Measurements from ENCODE around the gene WFS1.

The WFS1 gene

DNA sequence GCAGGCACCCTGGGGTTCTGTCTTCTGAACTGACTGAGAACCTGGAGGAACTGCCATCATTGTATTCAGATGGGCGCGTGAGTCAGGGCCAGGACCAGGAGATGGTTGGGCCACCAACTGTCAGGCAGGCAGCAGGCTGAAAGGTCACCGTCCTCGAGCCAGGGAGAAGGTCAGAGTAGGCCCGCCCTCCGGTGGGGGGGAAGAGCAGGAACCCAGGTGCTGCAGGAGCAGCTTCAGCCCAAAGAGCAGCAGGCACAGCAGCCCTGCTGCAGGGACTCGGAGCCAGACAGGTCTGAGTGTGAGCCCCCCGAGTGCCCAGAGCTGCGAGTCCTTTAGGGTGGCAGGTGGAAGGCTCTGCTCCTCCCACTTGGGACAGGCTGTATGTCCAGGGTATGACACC is 26.4 kb downstream of the WFS1 start:
- H3K4me3 ChIP-seq (ENCODE audit: low read depth, low read length), result no peak overlapping the region
- ChIA-PET CTCF (interaction anchor here (0.8 to 1.2 kb wide), 2 partner anchors 45 to 47 kb away, joined by 3 to 4 read pairs; no protein-coding TSS in a partner anchor), POLR2A (no interaction called here)
- TF ChIP-seq, protein P1, sequence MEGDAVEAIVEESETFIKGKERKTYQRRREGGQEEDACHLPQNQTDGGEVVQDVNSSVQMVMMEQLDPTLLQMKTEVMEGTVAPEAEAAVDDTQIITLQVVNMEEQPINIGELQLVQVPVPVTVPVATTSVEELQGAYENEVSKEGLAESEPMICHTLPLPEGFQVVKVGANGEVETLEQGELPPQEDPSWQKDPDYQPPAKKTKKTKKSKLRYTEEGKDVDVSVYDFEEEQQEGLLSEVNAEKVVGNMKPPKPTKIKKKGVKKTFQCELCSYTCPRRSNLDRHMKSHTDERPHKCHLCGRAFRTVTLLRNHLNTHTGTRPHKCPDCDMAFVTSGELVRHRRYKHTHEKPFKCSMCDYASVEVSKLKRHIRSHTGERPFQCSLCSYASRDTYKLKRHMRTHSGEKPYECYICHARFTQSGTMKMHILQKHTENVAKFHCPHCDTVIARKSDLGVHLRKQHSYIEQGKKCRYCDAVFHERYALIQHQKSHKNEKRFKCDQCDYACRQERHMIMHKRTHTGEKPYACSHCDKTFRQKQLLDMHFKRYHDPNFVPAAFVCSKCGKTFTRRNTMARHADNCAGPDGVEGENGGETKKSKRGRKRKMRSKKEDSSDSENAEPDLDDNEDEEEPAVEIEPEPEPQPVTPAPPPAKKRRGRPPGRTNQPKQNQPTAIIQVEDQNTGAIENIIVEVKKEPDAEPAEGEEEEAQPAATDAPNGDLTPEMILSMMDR (IDR thresholded peaks at IDR 0.05; ENCODE audit: insufficient read depth, low read length, missing control alignments), result no peak
- DNase-seq (ENCODE audit: low read depth, low spot score), result no peak

DNA sequence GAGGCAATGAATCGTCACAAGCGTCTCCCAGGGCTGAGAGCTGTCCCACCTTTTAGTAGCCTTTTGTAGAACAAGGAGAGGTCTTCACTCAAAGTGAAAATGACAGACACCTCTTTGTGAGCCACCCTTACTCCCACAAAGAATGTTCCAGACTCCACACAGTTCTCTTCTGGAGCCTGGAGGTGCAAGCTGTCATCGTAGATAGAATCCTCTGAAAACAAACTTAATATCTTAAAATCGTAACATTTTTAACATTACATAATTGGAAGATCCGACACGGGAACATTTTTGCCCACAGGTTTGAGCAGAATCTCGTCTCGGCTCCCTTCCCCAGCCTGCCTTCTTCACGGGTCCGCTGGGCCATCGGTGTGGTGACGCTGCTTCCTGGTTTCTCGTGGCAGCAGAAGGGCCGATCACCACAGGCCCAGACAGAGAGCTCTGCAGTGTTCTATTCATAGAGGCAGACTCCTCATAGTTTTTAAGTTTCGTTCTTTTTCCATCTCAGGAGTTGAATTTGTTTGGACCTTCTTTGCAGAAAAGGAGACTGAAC is 27.7 kb downstream of the WFS1 start:
- CTCF ChIA-PET, result interaction anchor here (1.2 kb wide), 1 partner anchor 11 kb away, joined by 3 read pairs; no protein-coding TSS in a partner anchor
- no peak for DNase-seq (ENCODE audit: low read depth, low spot score)
- POLR2A ChIA-PET, result no interaction called here
- H3K4me3 ChIP-seq (ENCODE audit: low read depth, low read length), result no peak overlapping the region
- TF ChIP-seq, protein P1 (IDR thresholded peaks at IDR 0.05; ENCODE audit: insufficient read depth, low read length, missing control alignments), result no peak

DNA sequence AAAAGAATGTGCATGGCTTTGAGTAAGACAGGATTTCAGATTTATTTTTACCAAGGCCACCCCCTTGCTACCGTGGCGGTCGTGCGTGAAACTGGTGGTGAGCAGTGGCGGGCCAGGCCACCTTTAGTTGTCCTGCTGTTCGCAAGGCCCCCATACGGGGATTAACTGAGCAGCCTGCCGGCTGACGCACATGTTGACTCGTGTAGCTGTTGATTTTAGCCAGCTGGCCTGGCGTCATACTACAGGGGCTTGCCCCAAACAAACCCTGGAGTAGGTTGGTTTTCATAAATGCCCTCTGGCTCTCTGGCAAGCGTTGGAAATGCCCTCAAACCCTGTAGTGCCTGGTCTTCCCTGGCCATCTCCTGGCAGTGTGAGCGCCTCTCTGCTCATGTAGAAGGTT is 28.4 kb downstream of the WFS1 start:
- ChIA-PET POLR2A (no interaction called here), CTCF (interaction anchor here (0.9 to 1.2 kb wide), 2 partner anchors 10 to 47 kb away, joined by 3 to 4 read pairs; no protein-coding TSS in a partner anchor)
- no peak for DNase-seq (ENCODE audit: low read depth, low spot score)
- TF ChIP-seq, protein P1 (IDR thresholded peaks at IDR 0.05; ENCODE audit: insufficient read depth, low read length, missing control alignments), result no peak
- no peak overlapping the region for H3K4me3 ChIP-seq (ENCODE audit: low read depth, low read length)

DNA sequence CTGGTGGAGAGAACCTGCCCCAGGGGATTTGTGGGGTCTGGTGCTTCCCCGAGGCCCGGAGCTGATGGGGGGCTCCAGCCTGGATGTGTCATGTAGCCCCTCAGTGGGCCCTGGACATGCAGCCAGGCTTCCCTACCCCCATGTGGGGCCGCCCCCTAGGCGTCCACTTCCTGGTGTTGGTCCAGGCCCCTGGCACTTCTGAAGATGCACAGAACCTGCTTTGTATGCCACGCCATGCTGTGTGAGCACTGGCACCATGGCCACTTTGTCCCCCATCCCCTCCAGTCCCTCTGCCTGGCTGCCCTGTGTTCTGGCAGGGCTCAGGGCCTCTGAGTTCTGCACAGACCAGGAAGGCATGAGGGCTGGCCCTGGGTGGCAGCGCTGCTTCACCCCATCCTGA is 29.2 kb downstream of the WFS1 start:
- TF ChIP-seq, protein P1 (IDR thresholded peaks at IDR 0.05; ENCODE audit: insufficient read depth, low read length, missing control alignments), result no peak
- ChIA-PET CTCF (interaction anchor here (0.9 kb wide), 1 partner anchor 48 kb away, joined by 4 read pairs; no protein-coding TSS in a partner anchor), POLR2A (no interaction called here)
- H3K4me3 ChIP-seq (ENCODE audit: low read depth, low read length), result no peak overlapping the region
- no peak for DNase-seq (ENCODE audit: low read depth, low spot score)

DNA sequence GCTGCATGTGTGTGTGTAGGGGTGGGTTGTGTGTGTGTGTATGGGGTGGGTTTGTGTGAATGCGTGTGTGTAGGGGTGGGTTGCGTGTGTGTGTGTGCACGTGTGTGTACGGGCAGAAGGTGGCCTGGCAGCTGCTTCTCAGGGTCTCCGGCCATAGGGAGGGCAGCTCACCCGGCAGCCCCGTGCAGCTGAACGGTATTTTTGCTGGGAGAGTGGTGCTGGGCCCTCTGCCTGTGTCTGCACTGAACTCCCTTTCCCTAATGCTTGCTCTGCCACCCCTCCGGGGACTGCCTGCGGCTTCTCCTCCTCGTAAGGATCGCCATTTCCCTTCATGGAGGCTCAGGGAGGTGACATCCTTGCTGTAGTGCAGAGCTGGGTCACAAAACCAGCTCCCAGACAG is 30.2 kb downstream of the WFS1 start:
- TF ChIP-seq, protein P1 (IDR thresholded peaks at IDR 0.05; ENCODE audit: insufficient read depth, low read length, missing control alignments), result no peak
- no peak for DNase-seq (ENCODE audit: low read depth, low spot score)
- ChIA-PET POLR2A (no interaction called here), CTCF (no interaction called here)
- no peak overlapping the region for H3K4me3 ChIP-seq (ENCODE audit: low read depth, low read length)

DNA sequence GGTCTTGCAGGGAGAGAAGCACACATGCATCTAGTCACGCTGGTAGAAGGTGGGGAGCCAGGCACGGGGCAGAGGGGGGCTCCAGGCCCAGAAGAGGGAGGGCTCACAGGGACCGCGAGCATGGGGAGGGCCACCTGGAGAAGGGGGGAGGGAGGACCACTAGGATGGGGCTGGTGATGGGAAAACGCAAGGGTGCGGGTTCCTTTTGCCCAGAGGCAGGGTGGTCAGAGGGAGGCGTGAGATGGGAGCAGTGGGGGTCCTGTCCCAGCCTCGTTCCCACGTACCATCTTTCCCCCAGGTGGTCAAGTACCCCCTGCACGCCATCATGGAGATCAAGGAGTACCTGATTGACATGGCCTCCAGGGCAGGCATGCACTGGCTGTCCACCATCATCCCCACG is 30.7 kb downstream of the WFS1 start:
- ChIA-PET POLR2A (no interaction called here), CTCF (no interaction called here)
- TF ChIP-seq, protein P1 (IDR thresholded peaks at IDR 0.05; ENCODE audit: insufficient read depth, low read length, missing control alignments), result no peak
- DNase-seq (ENCODE audit: low read depth, low spot score), result no peak
- H3K4me3 ChIP-seq (ENCODE audit: low read depth, low read length), result no peak overlapping the region

All from AG04449 (cell line).